AG10803 (cell line): ENCODE results near the gene GLDN.
"Not testable (repeated sequence)": the region's sequence is repeated elsewhere in the genome, so short reads cannot be mapped to it uniquely, and the experiment has no call there.

Experiments used
- DNase-seq: peaks from one replicate; pipeline ENCODE4 v3.0.0; 2010; ENCODE audit warnings: low read depth
- H3K4me3 ChIP-seq: 2 replicates; pipeline ENCODE4 v1.5.1; 2011; ENCODE audit warnings: mild to moderate bottlenecking, low read length, control low read depth
- CTCF ChIP-seq: conservative IDR thresholded peaks from 2 replicates; pipeline ENCODE4 v1.5.1; 2011; ENCODE audit warnings: mild to moderate bottlenecking, low read length, control low read depth, inconsistent platforms

Gene GLDN

GRCh38 chr15:51443282-51443914 is 101.9 kb downstream of the GLDN start:
- DNase-seq = no peak
- no peak for TF ChIP-seq CTCF
- H3K4me3 ChIP-seq = no peak overlapping the region

- no peak for TF ChIP-seq CTCF
- DNase-seq = no peak
- no peak overlapping the region for H3K4me3 ChIP-seq
These were observed 102.7 kb downstream of the GLDN start for GRCh38 chr15:51444112-51444511.

GRCh38 chr15:51444807-51445206 is 103.4 kb downstream of the GLDN start:
- H3K4me3 ChIP-seq = no peak overlapping the region
- DNase-seq = no peak
- no peak for TF ChIP-seq CTCF

- not testable (repeated sequence) for H3K4me3 ChIP-seq
These were observed 104.7 kb downstream of the GLDN start for GRCh38 chr15:51446029-51446744.

GRCh38 chr15:51447855-51448621 is 106.6 kb downstream of the GLDN start:
- TF ChIP-seq CTCF = no peak
- H3K4me3 ChIP-seq = no peak overlapping the region
- DNase-seq = peak; percentile 2

More at GRCh38 chr15:51446029-51446744, 104.7 kb downstream of the GLDN start:
- not testable (repeated sequence) for DNase-seq

- DNase-seq = peak; percentile 31
- no peak for TF ChIP-seq CTCF
- H3K4me3 ChIP-seq = no peak overlapping the region
These were observed 107.4 kb downstream of the GLDN start for GRCh38 chr15:51448622-51449399.

GRCh38 chr15:51450001-51450400 is 108.5 kb downstream of the GLDN start:
- TF ChIP-seq CTCF = no peak
- DNase-seq = peak; percentile 2
- no peak overlapping the region for H3K4me3 ChIP-seq
